A673 (cell line): ENCODE results near the gene ATP2B1.

Experiments
- CTCF ChIP-seq: fragments of 300-800, 200-600 bp; sonication (generic); conservative IDR thresholded peaks from 2 replicates; pipeline ENCODE4 v1.5.1; 2017; ENCODE audit warnings: low read depth, mild to moderate bottlenecking, antibody characterized with exemption, low read length, moderate library complexity, mixed read lengths
- EZH2 ChIP-seq: fragments of 200-600 bp; sonication (generic); IDR thresholded peaks from 2 replicates; pipeline ENCODE4 v1.6.1; 2017; ENCODE audit warnings: borderline replicate concordance, low read depth, mild to moderate bottlenecking, mixed read lengths, antibody characterized with exemption, low read length; ENCODE audit not compliant: poor library complexity, severe bottlenecking

GRCh38 chr12:89649139-89649538, 59.5 kb downstream of the ATP2B1 start:
- TF ChIP-seq CTCF (no peak), EZH2 (no peak)
